DMS53 treated with DMSO at 0.1 percent for 48 hours (cell line): ENCODE data around the gene SULT1A3.
"Not testable (repeated sequence)": the region's sequence is repeated elsewhere in the genome, so short reads cannot be mapped to it uniquely, and the experiment has no call there.

ENCODE experiments used
- DNase-seq: peaks from one replicate; lab custom pipeline; 2025; ENCODE audit not compliant: unreplicated experiment; lab: John Stamatoyannopoulos, UW

The SULT1A3 gene

GRCh38 chr16:30199049-30199448 is at the start of gene SULT1A3:
Gene SULT1A3, plus strand, starts transcription at chr16:30199255. Its CDS starts 1,474 bp downstream, at chr16:30200729.
- not testable (repeated sequence) for DNase-seq

GRCh38 chr16:30151091-30151490 is 48.0 kb upstream of the SULT1A3 start:
- no peak for DNase-seq

- DNase-seq = no peak
Measured at GRCh38 chr16:30152517-30152916, 46.5 kb upstream of the SULT1A3 start.

- no peak for DNase-seq
Measured at GRCh38 chr16:30155188-30155587, 43.9 kb upstream of the SULT1A3 start.

GRCh38 chr16:30157214-30157613 is 41.8 kb upstream of the SULT1A3 start:
- no peak for DNase-seq

- no peak for DNase-seq
Measured at GRCh38 chr16:30163538-30163937, 35.5 kb upstream of the SULT1A3 start.

GRCh38 chr16:30166202-30166902 is 32.7 kb upstream of the SULT1A3 start:
- DNase-seq = no peak

GRCh38 chr16:30168746-30169145 is 30.3 kb upstream of the SULT1A3 start:
- DNase-seq = not testable (repeated sequence)

GRCh38 chr16:30169416-30169815 is 29.6 kb upstream of the SULT1A3 start:
- DNase-seq = not testable (repeated sequence)

- not testable (repeated sequence) for DNase-seq
Measured at GRCh38 chr16:30170145-30170544, 28.9 kb upstream of the SULT1A3 start.

- no peak for DNase-seq
Measured at GRCh38 chr16:30173054-30173453, 26.0 kb upstream of the SULT1A3 start.

GRCh38 chr16:30176876-30177275 is 22.2 kb upstream of the SULT1A3 start:
- not testable (repeated sequence) for DNase-seq

- no peak for DNase-seq
Measured at GRCh38 chr16:30179195-30179594, 19.9 kb upstream of the SULT1A3 start.

GRCh38 chr16:30179931-30180330 is 19.1 kb upstream of the SULT1A3 start:
- no peak for DNase-seq

GRCh38 chr16:30180741-30181140 is 18.3 kb upstream of the SULT1A3 start:
- no peak for DNase-seq

GRCh38 chr16:30183233-30184095 is 15.6 kb upstream of the SULT1A3 start, which contains the start of gene CORO1A:
Gene CORO1A, plus strand, starts transcription at chr16:30183602. Its CDS starts 1,608 bp downstream, at chr16:30185210.
- DNase-seq = peak; percentile 85

GRCh38 chr16:30184096-30184890 is 14.8 kb upstream of the SULT1A3 start:
- DNase-seq = peak; percentile 56

GRCh38 chr16:30184891-30185682 is 14.0 kb upstream of the SULT1A3 start:
- DNase-seq = no peak

GRCh38 chr16:30185683-30186421 is 13.2 kb upstream of the SULT1A3 start:
- no peak for DNase-seq

GRCh38 chr16:30186444-30186781 is 12.6 kb upstream of the SULT1A3 start:
- no peak for DNase-seq
